ENCODE measurements around the gene SLC13A5. TPM values are rescaled to one million over a fixed set of nuclear protein-coding genes. Genes with fewer than 3 reads are reported as not detected.

SLC13A5 gene
- total and polyA plus RNA-seq, 9 of the 15 experiments (the other 6 are each of a cell fraction or from before 2014, with no cell fraction given): 0.04 TPM; not detected in 8

DNA sequence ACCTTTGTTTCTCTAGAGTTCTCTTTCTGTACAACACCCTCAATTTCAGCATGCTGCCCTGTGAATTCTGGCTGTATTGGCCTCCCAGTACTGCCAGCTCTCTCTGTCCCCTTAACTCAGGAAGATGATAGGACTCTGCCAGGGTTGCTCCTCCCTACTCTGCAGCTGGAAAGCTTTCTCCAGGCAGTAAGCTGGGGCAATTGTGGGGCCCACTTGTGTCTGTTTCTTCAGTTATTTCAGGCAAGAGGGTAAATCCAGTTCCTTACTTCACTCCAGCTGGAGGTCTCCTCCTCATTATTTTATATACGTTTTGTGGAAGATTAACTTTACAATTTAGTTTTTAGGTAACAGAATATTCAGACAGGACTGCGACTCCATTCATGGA is 51.7 kb downstream of the SLC13A5 start (continued):
- TF ChIP-seq, protein P1, sequence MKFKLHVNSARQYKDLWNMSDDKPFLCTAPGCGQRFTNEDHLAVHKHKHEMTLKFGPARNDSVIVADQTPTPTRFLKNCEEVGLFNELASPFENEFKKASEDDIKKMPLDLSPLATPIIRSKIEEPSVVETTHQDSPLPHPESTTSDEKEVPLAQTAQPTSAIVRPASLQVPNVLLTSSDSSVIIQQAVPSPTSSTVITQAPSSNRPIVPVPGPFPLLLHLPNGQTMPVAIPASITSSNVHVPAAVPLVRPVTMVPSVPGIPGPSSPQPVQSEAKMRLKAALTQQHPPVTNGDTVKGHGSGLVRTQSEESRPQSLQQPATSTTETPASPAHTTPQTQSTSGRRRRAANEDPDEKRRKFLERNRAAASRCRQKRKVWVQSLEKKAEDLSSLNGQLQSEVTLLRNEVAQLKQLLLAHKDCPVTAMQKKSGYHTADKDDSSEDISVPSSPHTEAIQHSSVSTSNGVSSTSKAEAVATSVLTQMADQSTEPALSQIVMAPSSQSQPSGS (CRISPR knock-in tag; IDR thresholded peaks at IDR 0.05): no peak
- no peak for TF ChIP-seq ZNF780A (CRISPR knock-in tag; IDR thresholded peaks at IDR 0.05)
- TF ChIP-seq, protein P2, sequence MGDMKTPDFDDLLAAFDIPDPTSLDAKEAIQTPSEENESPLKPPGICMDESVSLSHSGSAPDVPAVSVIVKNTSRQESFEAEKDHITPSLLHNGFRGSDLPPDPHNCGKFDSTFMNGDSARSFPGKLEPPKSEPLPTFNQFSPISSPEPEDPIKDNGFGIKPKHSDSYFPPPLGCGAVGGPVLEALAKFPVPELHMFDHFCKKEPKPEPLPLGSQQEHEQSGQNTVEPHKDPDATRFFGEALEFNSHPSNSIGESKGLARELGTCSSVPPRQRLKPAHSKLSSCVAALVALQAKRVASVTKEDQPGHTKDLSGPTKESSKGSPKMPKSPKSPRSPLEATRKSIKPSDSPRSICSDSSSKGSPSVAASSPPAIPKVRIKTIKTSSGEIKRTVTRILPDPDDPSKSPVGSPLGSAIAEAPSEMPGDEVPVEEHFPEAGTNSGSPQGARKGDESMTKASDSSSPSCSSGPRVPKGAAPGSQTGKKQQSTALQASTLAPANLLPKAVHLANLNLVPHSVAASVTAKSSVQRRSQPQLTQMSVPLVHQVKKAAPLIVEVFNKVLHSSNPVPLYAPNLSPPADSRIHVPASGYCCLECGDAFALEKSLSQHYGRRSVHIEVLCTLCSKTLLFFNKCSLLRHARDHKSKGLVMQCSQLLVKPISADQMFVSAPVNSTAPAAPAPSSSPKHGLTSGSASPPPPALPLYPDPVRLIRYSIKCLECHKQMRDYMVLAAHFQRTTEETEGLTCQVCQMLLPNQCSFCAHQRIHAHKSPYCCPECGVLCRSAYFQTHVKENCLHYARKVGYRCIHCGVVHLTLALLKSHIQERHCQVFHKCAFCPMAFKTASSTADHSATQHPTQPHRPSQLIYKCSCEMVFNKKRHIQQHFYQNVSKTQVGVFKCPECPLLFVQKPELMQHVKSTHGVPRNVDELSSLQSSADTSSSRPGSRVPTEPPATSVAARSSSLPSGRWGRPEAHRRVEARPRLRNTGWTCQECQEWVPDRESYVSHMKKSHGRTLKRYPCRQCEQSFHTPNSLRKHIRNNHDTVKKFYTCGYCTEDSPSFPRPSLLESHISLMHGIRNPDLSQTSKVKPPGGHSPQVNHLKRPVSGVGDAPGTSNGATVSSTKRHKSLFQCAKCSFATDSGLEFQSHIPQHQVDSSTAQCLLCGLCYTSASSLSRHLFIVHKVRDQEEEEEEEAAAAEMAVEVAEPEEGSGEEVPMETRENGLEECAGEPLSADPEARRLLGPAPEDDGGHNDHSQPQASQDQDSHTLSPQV (IDR thresholded peaks at IDR 0.05): no peak
- no peak for TF ChIP-seq MCM3 (IDR thresholded peaks at IDR 0.05)
- no peak for TF ChIP-seq TAF15 (IDR thresholded peaks at IDR 0.05; ENCODE audit: low read depth, low read length)
